ENCODE results near the gene CENPF. TPM values are rescaled to one million over a fixed set of nuclear protein-coding genes. Genes with fewer than 3 reads are reported as not detected.
A peak's percentile ranks its signal among the peaks of the same experiment; 100 is the strongest.
"Not testable (repeated sequence)": the region's sequence is repeated elsewhere in the genome, so short reads cannot be mapped to it uniquely, and the experiment has no call there.

Gene CENPF
- total and polyA plus RNA-seq, 2 of the 13 experiments (the other 11 are each of a cell fraction or from before 2014, with no cell fraction given) = 14.7 to 84.9 TPM

GRCh38 chr1:214574598-214575411, 28.2 kb upstream of the CENPF start:
- DNase-seq (ENCODE audit: low spot score) (no peak), FAIRE-seq (no peak), ATAC-seq (no peak)
- no peaks in the 10 kb centered on the region for H3K4me1 ChIP-seq (ENCODE audit: insufficient read depth, low read length)
- ChIA-PET CTCF (ENCODE audit: low intra/inter-chr PET ratio, low total read pairs) (no interaction called here), POLR2A (no interaction called here)
- no TSS peak for BruUV-seq (replicated peaks)
- peaks cover 0 to 12% of the 10 kb centered on the region in 2 experiments; a peak in 3 of 5 replicates for H3K27me3 ChIP-seq (ENCODE audit: control insufficient read depth in 1 of 2, insufficient read depth in 2 of 2, low read length in 2 of 2)
- in situ Hi-C loops (cut with HindIII; ENCODE audit: extremely low pct_ligation_motif_present, low pct_unique_long_range_greater_than_20kb) = no loop called here
- no peak overlapping the region for H3K4me3 ChIP-seq (replicated peaks in 1 of 3; ENCODE audit: insufficient read depth in 1 of 3, low read depth in 2 of 3, low read length in 3 of 3)
- H3K36me3 ChIP-seq (replicated peaks in 1 of 2; ENCODE audit: control insufficient read depth in 1 of 2, insufficient read depth in 2 of 2, low read length in 2 of 2) = no peaks in the 10 kb centered on the region
- no peak overlapping the region for H3K4me2 ChIP-seq (ENCODE audit: low read depth, low read length)
- TF ChIP-seq MAFF (IDR thresholded peaks at IDR 0.05; ENCODE audit: low read depth, low read length) (peak; percentile 44; the same call in 1 of the 2 replicates), ZSCAN25 (CRISPR knock-in tag; IDR thresholded peaks at IDR 0.05) (no peak), HDAC2 (CRISPR knock-in tag; IDR thresholded peaks at IDR 0.05) (no peak), PRDM10 (CRISPR knock-in tag; IDR thresholded peaks at IDR 0.05; ENCODE audit: low read depth) (no peak), CHD4 (IDR thresholded peaks at IDR 0.05; ENCODE audit: borderline replicate concordance, low read length) (no peak), ZNF567 (CRISPR knock-in tag; IDR thresholded peaks at IDR 0.05; ENCODE audit: borderline replicate concordance) (no peak), ZNF883 (CRISPR knock-in tag; IDR thresholded peaks at IDR 0.05; ENCODE audit: not compliant biosample characterization) (no peak), ZNF674 (CRISPR knock-in tag; IDR thresholded peaks at IDR 0.05; ENCODE audit: low read depth) (no peak), MAFK (conservative IDR thresholded peaks at IDR 0.05 in 1 of 2, IDR thresholded peaks at IDR 0.05 in 1 of 2; ENCODE audit: low read length in 2 of 2) (peak in 1 of 2 experiments; percentile 60; a peak in 2 of 4 replicates)
- H3K9ac ChIP-seq (ENCODE audit: insufficient read depth, low read depth, low read length) = no peak overlapping the region
- intact Hi-C loops (cut with micrococcal nuclease; ENCODE audit: unreplicated experiment) = no loop called here
- WGBS (ENCODE audit: low lambda C conversion rate) = 34% methylated on average over 3 of the region's 3 CpGs
- peaks cover 15% of the 10 kb centered on the region for H3K9me3 ChIP-seq (ENCODE audit: low read length)
- H4K20me1 ChIP-seq (ENCODE audit: insufficient read depth, low read length) = no peaks in the 10 kb centered on the region
- no peak overlapping the region for H3K27ac ChIP-seq (ENCODE audit: extremely low read length, insufficient read depth, low read length)
- no peak overlapping the region for H2AFZ ChIP-seq (ENCODE audit: low read length)
- no peaks in the 10 kb centered on the region for H3K79me2 ChIP-seq (ENCODE audit: insufficient read depth, low read length)

- H3K79me2 ChIP-seq (ENCODE audit: insufficient read depth, low read length); H3K27ac ChIP-seq (ENCODE audit: extremely low read length, insufficient read depth, low read length); FAIRE-seq; BruUV-seq (replicated peaks); H4K20me1 ChIP-seq (ENCODE audit: insufficient read depth, low read length); intact Hi-C loops (cut with micrococcal nuclease; ENCODE audit: unreplicated experiment); H3K4me3 ChIP-seq (replicated peaks in 1 of 3; ENCODE audit: insufficient read depth in 1 of 3, low read depth in 2 of 3, low read length in 3 of 3); ATAC-seq; H3K27me3 ChIP-seq (ENCODE audit: control insufficient read depth in 1 of 2, insufficient read depth in 2 of 2, low read length in 2 of 2); in situ Hi-C loops (cut with HindIII; ENCODE audit: extremely low pct_ligation_motif_present, low pct_unique_long_range_greater_than_20kb); DNase-seq (ENCODE audit: low spot score); H3K36me3 ChIP-seq (replicated peaks in 1 of 2; ENCODE audit: control insufficient read depth in 1 of 2, insufficient read depth in 2 of 2, low read length in 2 of 2); H3K9ac ChIP-seq (ENCODE audit: insufficient read depth, low read depth, low read length); CTCF ChIA-PET (ENCODE audit: low intra/inter-chr PET ratio, low total read pairs); H2AFZ ChIP-seq (ENCODE audit: low read length); H3K4me1 ChIP-seq (ENCODE audit: insufficient read depth, low read length); POLR2A ChIA-PET; H3K4me2 ChIP-seq (ENCODE audit: low read depth, low read length): not testable (repeated sequence)
- 65% methylated on average over 3 of the region's 3 CpGs for WGBS (ENCODE audit: low lambda C conversion rate)
- peaks cover 15% of the 10 kb centered on the region for H3K9me3 ChIP-seq (ENCODE audit: low read length)
These were observed 26.9 kb upstream of the CENPF start for GRCh38 chr1:214576120-214576519.
